K562 (cell line): ENCODE data around the gene CARMIL1. TPM values are rescaled to one million over a fixed set of nuclear protein-coding genes. Genes with fewer than 3 reads are reported as not detected.

Experiments
- ATAC-seq: fragments of 200-7000 bp; cut with Tn5 transposase; 3 replicates; pipeline ENCODE4 v1.9.1; 2020; ENCODE audit warnings: moderate library complexity
- BruUV-seq: library from RNA; stranded (reverse); fragments of 400-500 nt; replicated peaks from 2 replicates; lab custom pipeline; 2021; lab: Mats Ljungman, UMichigan
- CTCF ChIA-PET: fragments of 300-600 bp; formaldehyde crosslinking; extraction: SDS; loops from one replicate; lab custom pipeline; 2021; ENCODE audit warnings: low intra/inter-chr PET ratio; lab: Yijun Ruan, JAX
- POLR2A ChIA-PET: fragments of 300-600, 350-650 bp; sonication (Branson Sonifier 250); formaldehyde crosslinking; extraction: SDS; loops from one replicate; lab custom pipeline; 2021; ENCODE audit warnings: antibody characterized with exemption, inconsistent platforms; lab: Yijun Ruan, JAX
- DNase-seq, 4 experiments: peaks; one replicate each; pipeline versions ENCODE4 v3.0.0 to v3.0.0-alpha.2; 2011 to 2018; ENCODE audit warnings: low spot score in 3 of 4, mixed read lengths in 3 of 4; ENCODE audit errors: extremely low read depth in 1 of 4
- FAIRE-seq: peaks from 2 replicates; lab custom pipeline; 2011; peaks lifted over from hg19 to GRCh38; lab: Jason Lieb, UNC
- H2AFZ ChIP-seq: 2 replicates; pipeline ENCODE4 v1.6.0; 2011; ENCODE audit warnings: low read depth, low read length, control low read depth, inconsistent platforms
- H3K27ac ChIP-seq: fragments of 200-600 bp; 3 replicates; pipeline ENCODE4 v1.8.0; 2011; ENCODE audit warnings: low read depth, mild to moderate bottlenecking, control low read depth, inconsistent platforms, low read length, moderate library complexity, mixed read lengths; ENCODE audit errors: extremely low read depth
- H3K27me3 ChIP-seq, 2 experiments: fragments of 300-600 bp in 1 of 2; 2 replicates in 1 of 2; 3 replicates in 1 of 2; pipeline versions ENCODE4 v1.6.0 to v1.8.0; 2011; ENCODE audit warnings: inconsistent platforms in 2 of 2, low read length in 2 of 2, mild to moderate bottlenecking in 1 of 2, mixed read lengths in 1 of 2, moderate library complexity in 1 of 2; ENCODE audit not compliant: control insufficient read depth in 2 of 2, insufficient read depth in 2 of 2
- H3K36me3 ChIP-seq: fragments of 300-600 bp; 3 replicates; pipeline ENCODE4 v1.8.0; 2011; ENCODE audit warnings: mild to moderate bottlenecking, low read length, inconsistent platforms; ENCODE audit not compliant: control insufficient read depth, insufficient read depth
- H3K4me1 ChIP-seq, 2 experiments: fragments of 200-600 bp in 1 of 2; replicated peaks in 1 of 2; 2 replicates in 1 of 2; 3 replicates in 1 of 2; pipeline versions ENCODE4 v1.5.1 to v1.8.0; 2011; ENCODE audit warnings: inconsistent platforms in 2 of 2, low read length in 2 of 2, mild to moderate bottlenecking in 1 of 2, mixed read lengths in 1 of 2, moderate library complexity in 1 of 2; ENCODE audit not compliant: control insufficient read depth in 2 of 2, insufficient read depth in 2 of 2
- H3K4me2 ChIP-seq: 2 replicates; pipeline ENCODE4 v1.6.1; 2011; ENCODE audit warnings: low read length, control low read depth, inconsistent platforms, mixed read lengths; ENCODE audit not compliant: insufficient read depth
- H3K4me3 ChIP-seq: fragments of 200-600 bp; sonication (generic), shearing (Covaris generic); 2 replicates; pipeline ENCODE4 v1.5.1; 2016; ENCODE audit warnings: control low read depth, inconsistent platforms
- H3K79me2 ChIP-seq: fragments of 200-600 bp; 3 replicates; pipeline ENCODE4 v1.8.0; 2011; ENCODE audit warnings: low read length, inconsistent platforms; ENCODE audit not compliant: control insufficient read depth, insufficient read depth
- H3K9ac ChIP-seq, 2 experiments: 2 replicates each; pipeline versions ENCODE4 v1.6.0 to v1.6.1; 2011; ENCODE audit warnings: low read depth in 2 of 2, low read length in 2 of 2, control low read depth in 1 of 2, inconsistent platforms in 1 of 2, mild to moderate bottlenecking in 1 of 2, mixed read lengths in 1 of 2; ENCODE audit not compliant: insufficient read depth in 1 of 2
- H3K9me1 ChIP-seq: one replicate; pipeline ENCODE4 v1.6.0; 2011; ENCODE audit warnings: inconsistent platforms, mild to moderate bottlenecking, low read length, moderate library complexity; ENCODE audit not compliant: control insufficient read depth, insufficient read depth
- H3K9me3 ChIP-seq: replicated peaks from 2 replicates; pipeline ENCODE4 v1.5.1; 2011; ENCODE audit warnings: low read depth, low read length, inconsistent platforms; ENCODE audit not compliant: control insufficient read depth, insufficient read depth
- H4K20me1 ChIP-seq: replicated peaks from 2 replicates; pipeline ENCODE4 v1.6.1; 2011; ENCODE audit warnings: low read length, inconsistent platforms, mixed read lengths; ENCODE audit not compliant: control insufficient read depth, insufficient read depth
- GABPB2 ChIP-seq: fragments of 250-450 bp; sonication (Bioruptor Pico); conservative IDR thresholded peaks from 2 replicates; pipeline ENCODE4 v1.5.1; 2021; ENCODE audit warnings: mild to moderate bottlenecking
- NR3C1 ChIP-seq: sonication (generic); formaldehyde crosslinking; IDR thresholded peaks from 2 replicates; pipeline ENCODE4 v1.8.1; 2022; ENCODE audit warnings: missing genetic modification reagents
- PHF8 ChIP-seq: fragments of 200-600 bp; sonication (generic); IDR thresholded peaks from 2 replicates; pipeline ENCODE4 v1.6.1; 2012; ENCODE audit warnings: mixed run types, mild to moderate bottlenecking, inconsistent platforms, low read length, moderate library complexity, borderline replicate concordance
- RBFOX2 ChIP-seq: fragments of 200-400 bp; formaldehyde crosslinking; IDR thresholded peaks from 2 replicates; pipeline ENCODE4 v1.6.1; 2017; ENCODE audit warnings: low read depth, mild to moderate bottlenecking, low read length, moderate library complexity
- SREBF2 ChIP-seq: sonication (generic); formaldehyde crosslinking; IDR thresholded peaks from 2 replicates; pipeline ENCODE4 v1.4.0; 2020; ENCODE audit warnings: mild to moderate bottlenecking, missing genetic modification reagents
- USF1 ChIP-seq: sonication (generic); formaldehyde crosslinking; IDR thresholded peaks from 2 replicates; pipeline ENCODE4 v1.9.0; 2022; ENCODE audit warnings: mild to moderate bottlenecking, missing genetic modification reagents
- ZNF431 ChIP-seq: sonication (generic); formaldehyde crosslinking; IDR thresholded peaks from 2 replicates; pipeline ENCODE4 v1.8.0; 2022; ENCODE audit warnings: mild to moderate bottlenecking, missing genetic modification reagents
- ZNF584 ChIP-seq: fragments of 200-800 bp; sonication (Bioruptor generic); IDR thresholded peaks from 2 replicates; pipeline ENCODE4 v1.6.1; 2016; ENCODE audit warnings: low read depth, mild to moderate bottlenecking, missing genetic modification characterization, missing compliant biosample characterization
- WGBS: fragments of 100-300 bp; shearing (Covaris generic); methylation state at CpG from one replicate; pipeline ENCODE4 v1.1.6; 2016; ENCODE audit warnings: low coverage, mixed read lengths; ENCODE audit not compliant: insufficient coverage; ENCODE audit errors: missing lambda C conversion rate; 5-methylcytosine and 5-hydroxymethylcytosine counted together
- in situ Hi-C: fragments of 300-500 bp; cut with MboI; formaldehyde crosslinking; loops from 4 replicates; pipeline ENCODE4 v1.15.0; 2018; ENCODE audit warnings: inconsistent platforms, mixed read lengths
- intact Hi-C: fragments of 100-400 bp; cut with micrococcal nuclease; formaldehyde crosslinking; loops from 2 replicates; pipeline ENCODE4 v1.14.2; 2022
- polyA plus RNA-seq, 8 experiments: library from polyadenylated mRNA; depleted of rRNA in 4 of 8; stranded (reverse) in 5 of 8; unstranded in 3 of 8; fragments of >200 nt; fragmentation: Nextera tagmentation in 2 of 8; fragmentation: Illumina TruSeq in 1 of 8; extraction: Ambion mirVana in 2 of 8; extraction: Trizol in 1 of 8; gene quantifications; 2 replicates each; pipeline versions ENCODE4 v1.2.1 to v1.2.3, GENCODE V29; 2011 to 2014; ENCODE audit warnings: inconsistent platforms in 1 of 8, missing spikeins in 1 of 8
- total RNA-seq, 7 experiments: library from RNA; depleted of rRNA in 6 of 7; stranded (reverse); fragments of >200 nt in 6 of 7; fragmentation: Illumina TruSeq in 2 of 7; extraction: Trizol in 2 of 7; gene quantifications; 2 replicates each; pipeline versions ENCODE4 v1.2.1 to v1.2.3, GENCODE V29; 2011 to 2021; ENCODE audit warnings: low replicate concordance in 1 of 7
- TF ChIP-seq, protein P1 (sequence below): fragments of 250-450 bp; sonication (Bioruptor Pico); IDR thresholded peaks from 2 replicates; pipeline ENCODE4 v1.4.0; 2020; ENCODE audit warnings: borderline replicate concordance

CARMIL1 gene
- total and polyA plus RNA-seq, 9 of the 15 experiments (the other 6 are each of a cell fraction or from before 2014, with no cell fraction given) = 0.04 to 0.32 (median 0.10) TPM; not detected in 1

DNA sequence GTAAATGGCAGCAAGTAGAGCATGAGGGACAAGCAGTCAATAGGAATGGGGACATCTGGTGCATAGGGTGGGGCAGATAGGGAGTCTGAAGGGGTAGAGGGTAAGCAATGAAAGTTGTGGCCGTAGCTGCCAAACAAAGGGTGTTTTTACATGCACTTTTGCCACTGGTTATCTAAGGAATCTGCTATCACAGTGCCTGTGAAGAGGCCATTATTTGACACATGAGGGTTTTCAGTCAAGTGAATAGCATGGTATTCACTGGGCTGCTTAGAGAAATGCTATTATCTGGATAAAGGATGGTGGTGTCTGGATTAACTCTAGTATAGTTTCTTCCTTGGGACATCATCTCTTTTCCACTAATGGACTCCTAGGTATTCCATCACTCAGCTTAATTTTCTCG is 118.2 kb downstream of the CARMIL1 start:
- H3K9ac ChIP-seq = no peak overlapping the region
- H3K9me3 ChIP-seq = no peaks in the 10 kb centered on the region
- H3K4me1 ChIP-seq = no peaks in the 10 kb centered on the region
- no peaks in the 10 kb centered on the region for H3K79me2 ChIP-seq
- in situ Hi-C loops (no loop called here), intact Hi-C loops (no loop called here)
- POLR2A ChIA-PET = no interaction called here
- no peak overlapping the region for H3K27ac ChIP-seq
- BruUV-seq = no TSS peak
- H3K36me3 ChIP-seq = no peaks in the 10 kb centered on the region
- DNase-seq (no peak), FAIRE-seq (no peak), ATAC-seq (no peak)
- no peaks in the 10 kb centered on the region for H3K9me1 ChIP-seq
- H4K20me1 ChIP-seq = no peaks in the 10 kb centered on the region
- no peak overlapping the region for H3K4me2 ChIP-seq
- CTCF ChIA-PET = no interaction called here
- 0 out of 5 replicates have a peak, but pooled peaks cover 0 to 2% of the 10 kb centered on the region in 2 experiments for H3K27me3 ChIP-seq
- TF ChIP-seq, protein P1, sequence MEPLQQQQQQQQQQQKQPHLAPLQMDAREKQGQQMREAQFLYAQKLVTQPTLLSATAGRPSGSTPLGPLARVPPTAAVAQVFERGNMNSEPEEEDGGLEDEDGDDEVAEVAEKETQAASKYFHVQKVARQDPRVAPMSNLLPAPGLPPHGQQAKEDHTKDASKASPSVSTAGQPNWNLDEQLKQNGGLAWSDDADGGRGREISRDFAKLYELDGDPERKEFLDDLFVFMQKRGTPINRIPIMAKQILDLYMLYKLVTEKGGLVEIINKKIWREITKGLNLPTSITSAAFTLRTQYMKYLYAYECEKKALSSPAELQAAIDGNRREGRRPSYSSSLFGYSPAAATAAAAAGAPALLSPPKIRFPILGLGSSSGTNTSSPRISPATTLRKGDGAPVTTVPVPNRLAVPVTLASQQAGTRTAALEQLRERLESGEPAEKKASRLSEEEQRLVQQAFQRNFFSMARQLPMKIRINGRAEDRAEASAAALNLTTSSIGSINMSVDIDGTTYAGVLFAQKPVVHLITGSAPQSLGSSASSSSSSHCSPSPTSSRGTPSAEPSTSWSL (CRISPR knock-in tag) = no peak
- TF ChIP-seq SREBF2 (CRISPR knock-in tag) = no peak
- TF ChIP-seq PHF8 = no peak
- no peak for TF ChIP-seq ZNF584 (CRISPR knock-in tag)
- no peak for TF ChIP-seq GABPB2 (CRISPR knock-in tag)
- TF ChIP-seq ZNF431 (CRISPR knock-in tag) = no peak
- no peak for TF ChIP-seq RBFOX2
- no peak for TF ChIP-seq NR3C1 (CRISPR knock-in tag)
- TF ChIP-seq USF1 = no peak
- H2AFZ ChIP-seq = no peak overlapping the region
- no peak overlapping the region for H3K4me3 ChIP-seq
- WGBS = 0% methylated on average over 2 of the region's 2 CpGs
